Suppressor macrophage treated with lipopolysaccharide for 4 hours (primary cell): ENCODE data around the gene KAZN.

Experiments used
- DNase-seq: peaks from one replicate; pipeline ENCODE4 v3.0.0-alpha.2; 2020

The KAZN gene

DNA sequence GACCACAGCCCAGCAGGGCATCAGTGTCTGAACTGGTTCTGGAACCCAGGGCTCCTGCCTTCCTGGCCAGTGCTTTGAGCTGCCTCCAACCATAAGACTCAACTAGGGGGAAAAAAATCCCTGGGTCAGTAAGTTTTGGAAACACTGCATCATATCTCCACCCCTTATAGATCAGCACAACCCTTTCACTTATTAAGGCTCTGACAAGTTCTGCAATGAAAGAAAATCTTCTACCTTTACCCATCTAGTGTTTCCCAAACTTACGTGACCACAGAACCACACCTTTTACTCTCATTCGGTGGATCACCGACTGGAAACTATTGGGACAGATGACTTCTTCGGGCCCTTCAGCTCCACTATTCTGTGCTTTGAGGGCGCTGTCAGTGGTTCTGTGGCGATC is 476.7 kb downstream of the KAZN start:
- no peak for DNase-seq

DNA sequence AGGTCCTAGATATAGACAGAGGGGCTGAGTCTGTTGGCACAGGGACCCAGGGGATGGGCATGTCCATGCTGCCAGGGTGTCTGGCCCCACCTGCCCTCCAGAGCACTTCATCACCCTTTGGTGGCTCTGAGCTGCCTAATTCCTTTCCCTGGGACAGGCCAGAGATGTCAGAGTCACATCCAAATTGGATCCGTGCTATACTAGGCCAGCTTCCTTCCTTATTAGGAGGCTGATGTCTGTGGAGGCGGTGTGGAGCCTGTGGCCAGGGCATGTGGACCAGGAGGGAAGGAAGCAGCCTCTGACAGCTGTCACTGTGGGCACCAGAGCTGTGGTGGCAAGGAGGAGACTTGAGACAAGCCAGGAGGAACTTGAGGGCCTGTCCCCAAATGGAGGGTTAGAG is 477.3 kb downstream of the KAZN start:
- DNase-seq = peak; percentile 35

GRCh38 chr1:15076807-15077206 is 478.3 kb downstream of the KAZN start:
- no peak for DNase-seq

- no peak for DNase-seq
Observed at GRCh38 chr1:15077384-15077783, 478.9 kb downstream of the KAZN start.

- DNase-seq = no peak
Observed at GRCh38 chr1:15080328-15081007, 482.0 kb downstream of the KAZN start.

GRCh38 chr1:15081102-15081501 is 482.6 kb downstream of the KAZN start:
- DNase-seq = no peak

DNA sequence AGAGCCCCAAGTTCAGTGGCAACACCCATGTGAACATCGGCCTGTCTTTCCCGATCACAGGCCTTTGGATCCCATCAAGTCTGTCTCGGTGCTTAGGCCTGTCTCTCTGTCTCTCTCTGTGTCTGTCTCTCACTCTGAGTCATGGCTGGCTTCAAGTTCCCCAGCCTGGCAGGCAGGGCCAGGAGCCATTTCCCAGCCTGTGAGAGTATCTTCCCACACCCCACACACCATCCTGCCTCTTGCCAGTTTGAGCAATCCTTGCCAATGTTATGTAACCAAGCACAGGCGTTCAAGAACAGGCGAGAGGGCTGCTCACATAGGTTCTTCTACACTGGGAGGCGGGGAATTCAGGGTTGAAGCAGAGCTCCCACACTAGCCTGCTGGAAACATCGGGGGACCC is 485.1 kb downstream of the KAZN start:
- peak; percentile 89 for DNase-seq

DNA sequence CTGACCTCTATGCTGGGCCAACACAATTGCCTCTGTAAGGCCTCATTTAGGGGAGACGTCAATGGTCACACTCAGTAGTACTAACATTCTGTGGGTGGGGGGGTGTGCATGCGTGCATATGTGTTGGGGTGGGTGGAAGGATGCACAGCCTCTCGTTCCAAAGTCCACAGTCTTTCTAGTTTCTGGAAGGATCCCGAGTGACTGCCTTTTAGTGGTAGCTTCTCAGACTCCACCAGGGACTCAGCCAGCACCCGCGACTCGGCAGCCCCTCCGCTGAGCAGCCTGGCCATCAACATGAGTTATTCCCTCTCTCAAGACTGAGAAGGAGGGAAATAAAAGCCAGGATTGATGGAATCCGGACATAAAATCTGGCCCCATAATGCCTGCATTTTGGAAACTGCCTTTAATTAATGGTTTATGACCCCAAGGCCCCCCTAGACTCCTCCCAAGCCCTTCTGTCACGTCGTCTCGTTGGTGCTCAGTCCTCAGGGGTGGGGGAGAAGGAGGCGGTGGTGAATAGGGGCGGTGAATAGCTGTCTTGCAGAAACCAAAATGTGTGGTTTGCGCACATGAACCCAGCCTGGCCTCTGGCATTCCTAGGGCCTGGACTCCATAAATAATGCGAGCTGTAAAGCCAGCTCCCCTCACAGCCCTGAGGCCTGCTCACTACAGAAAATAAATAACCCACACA is 489.9 kb downstream of the KAZN start:
- DNase-seq = no peak

GRCh38 chr1:15089258-15089992 is 490.9 kb downstream of the KAZN start:
- DNase-seq = peak; percentile 39

- no peak for DNase-seq
Observed at GRCh38 chr1:15090373-15090772, 491.9 kb downstream of the KAZN start.

- DNase-seq = no peak
Observed at GRCh38 chr1:15094056-15094455, 495.6 kb downstream of the KAZN start.

DNA sequence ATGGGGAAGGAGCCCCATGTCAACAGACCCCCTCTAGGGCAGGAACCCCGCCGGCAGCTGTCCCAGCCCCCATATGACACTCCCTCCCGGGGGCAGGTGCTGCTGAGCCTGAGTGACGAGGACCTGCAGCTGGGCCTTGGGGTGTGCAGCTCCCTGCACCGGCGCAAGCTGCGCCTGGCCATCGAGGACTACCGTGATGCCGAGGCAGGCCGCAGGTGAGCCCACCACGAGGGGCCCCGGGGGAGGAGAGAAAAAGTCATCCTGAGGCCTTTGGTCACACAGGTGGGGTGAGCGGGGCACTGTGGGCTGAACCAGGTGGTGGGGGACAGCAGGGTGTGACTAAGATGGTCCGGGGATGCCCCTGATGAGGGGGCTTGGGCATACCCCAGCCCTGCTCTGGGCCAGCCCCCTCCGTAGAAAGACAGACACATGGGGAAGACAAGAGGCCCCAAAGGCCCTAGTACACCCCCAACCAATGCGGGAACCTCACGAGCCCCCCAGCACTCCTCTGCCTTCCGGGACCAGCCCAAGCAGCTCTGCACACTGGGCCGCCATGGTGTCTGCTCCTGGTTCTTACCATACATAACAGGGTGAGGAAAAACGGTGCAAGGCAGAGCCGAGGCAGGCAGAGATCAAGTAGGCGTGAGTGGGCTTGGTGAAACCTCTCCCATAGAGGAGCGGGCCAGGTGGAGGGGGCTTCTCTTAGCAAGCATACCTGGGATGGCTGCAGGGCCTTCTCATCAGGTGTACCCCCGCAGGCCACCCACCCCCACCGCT is 496.4 kb downstream of the KAZN start:
- DNase-seq = no peak

DNA sequence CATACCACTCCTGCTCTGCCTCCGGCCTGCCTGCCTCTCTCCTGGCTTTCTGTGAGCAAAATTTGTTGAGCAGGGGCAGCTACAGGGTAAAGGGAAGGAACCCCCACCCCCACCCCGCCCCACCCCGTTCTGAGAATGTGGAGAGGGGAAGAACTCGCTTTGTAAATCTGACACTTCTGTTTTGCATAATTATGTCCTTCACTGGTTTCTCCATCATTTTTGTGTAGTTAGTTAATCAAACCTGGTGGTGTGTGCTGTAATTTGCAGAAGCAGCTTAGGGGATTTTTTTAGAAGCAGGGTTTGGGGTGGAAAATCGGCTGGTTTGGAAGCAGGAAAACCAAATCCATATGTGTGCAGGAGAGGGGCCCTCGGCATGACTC is 497.0 kb downstream of the KAZN start:
- no peak for DNase-seq

DNA sequence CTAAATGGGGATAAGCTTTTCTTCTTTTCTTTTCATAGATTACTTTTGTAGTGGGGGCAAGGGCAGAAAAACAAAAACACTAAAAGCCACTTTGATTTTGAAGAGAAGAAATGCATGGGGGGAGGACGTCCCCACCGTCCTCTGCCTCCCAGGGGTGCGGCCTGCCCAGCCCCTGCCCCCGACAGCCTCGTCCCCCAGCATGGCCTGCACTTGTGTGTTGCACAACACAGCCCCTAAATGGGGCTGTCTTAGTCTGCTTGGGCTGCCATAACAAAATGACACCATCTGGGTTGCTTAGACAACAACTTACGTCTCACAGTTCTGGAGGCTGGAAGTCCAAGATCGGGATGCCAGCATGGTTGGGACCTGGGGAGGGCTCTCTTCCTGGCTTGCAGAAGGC is 497.8 kb downstream of the KAZN start:
- DNase-seq = no peak

DNA sequence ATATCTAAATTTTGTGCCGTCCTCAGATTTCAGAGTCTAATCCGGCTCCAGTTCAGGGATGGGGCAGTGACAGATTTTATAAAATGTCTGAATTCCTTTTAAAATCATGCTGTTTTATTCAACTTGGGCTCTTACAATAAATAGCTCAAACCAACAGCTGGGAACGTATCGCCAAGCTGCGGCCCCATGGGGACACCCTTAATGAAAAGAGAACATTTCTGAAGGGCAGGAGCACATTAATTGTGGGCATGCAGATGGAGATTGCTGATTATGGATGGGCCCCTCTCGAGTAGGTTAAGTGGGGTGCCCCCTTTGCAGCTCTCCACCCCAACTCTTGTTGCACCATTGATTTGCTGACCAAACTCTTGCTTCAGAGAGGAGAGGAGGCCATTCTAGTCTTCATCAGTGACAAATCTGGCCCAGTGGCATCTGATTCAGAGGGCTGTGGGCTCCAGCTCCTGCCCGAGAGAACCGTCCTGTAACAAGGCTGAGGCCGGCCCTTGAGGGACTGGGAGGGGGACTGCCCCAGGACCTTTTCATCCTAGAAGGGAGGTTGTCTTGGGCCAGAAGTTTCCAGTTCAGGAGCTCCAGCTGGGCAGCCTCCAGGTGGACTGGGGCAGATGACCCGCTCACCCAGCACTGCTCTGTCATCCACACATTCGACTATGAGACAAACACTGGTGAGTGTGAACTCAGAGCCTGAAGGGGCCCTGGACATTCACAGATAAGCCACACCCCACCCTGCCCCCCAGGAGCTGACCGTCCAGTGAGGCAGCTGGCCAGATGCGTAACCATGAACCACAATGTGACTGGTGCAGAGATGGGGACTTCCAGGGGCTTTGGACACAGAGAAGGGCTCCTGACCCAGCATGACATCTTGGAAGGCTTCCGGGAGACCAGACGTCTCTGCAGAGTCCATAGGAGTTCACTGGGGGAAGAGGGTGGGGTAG is 500.0 kb downstream of the KAZN start:
- no peak for DNase-seq

GRCh38 chr1:15099441-15100120 is 501.1 kb downstream of the KAZN start:
- no peak for DNase-seq

DNA sequence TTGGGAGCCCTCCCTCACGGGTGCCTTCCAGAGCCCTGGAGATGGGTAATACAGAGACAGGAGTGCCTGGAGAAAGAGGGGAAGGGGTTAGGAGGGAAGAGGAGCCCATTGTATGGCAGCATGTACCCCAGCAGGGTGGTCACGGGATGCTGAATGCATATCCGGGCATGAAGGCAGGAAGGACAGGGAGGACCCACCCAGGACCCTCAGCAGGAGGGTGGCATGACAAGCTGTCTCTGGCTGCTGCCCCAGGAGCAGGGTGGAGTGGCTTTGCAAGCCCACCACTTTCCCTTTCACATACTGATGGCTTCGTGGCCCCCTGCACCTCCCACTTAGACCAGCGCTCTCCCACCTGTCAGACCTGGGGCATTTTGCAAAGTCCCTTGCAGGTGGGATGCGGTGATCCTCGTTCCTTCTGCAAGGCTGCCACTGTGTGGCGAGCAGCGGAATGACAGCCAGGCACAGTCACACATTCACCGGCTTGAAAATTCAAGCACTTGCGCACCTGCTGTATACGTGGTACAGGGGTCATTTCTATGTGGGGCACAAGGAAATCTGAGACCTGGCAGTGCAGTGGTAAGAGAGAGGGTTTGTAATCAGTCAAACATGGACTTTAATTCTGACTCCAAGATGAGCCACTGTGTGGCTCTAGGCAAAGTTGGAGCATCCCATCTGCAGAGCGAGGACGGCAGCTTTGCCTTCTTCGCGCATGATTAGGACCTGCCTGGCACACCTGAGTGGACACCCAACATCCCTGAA is 501.8 kb downstream of the KAZN start:
- peak; percentile 53 for DNase-seq

DNA sequence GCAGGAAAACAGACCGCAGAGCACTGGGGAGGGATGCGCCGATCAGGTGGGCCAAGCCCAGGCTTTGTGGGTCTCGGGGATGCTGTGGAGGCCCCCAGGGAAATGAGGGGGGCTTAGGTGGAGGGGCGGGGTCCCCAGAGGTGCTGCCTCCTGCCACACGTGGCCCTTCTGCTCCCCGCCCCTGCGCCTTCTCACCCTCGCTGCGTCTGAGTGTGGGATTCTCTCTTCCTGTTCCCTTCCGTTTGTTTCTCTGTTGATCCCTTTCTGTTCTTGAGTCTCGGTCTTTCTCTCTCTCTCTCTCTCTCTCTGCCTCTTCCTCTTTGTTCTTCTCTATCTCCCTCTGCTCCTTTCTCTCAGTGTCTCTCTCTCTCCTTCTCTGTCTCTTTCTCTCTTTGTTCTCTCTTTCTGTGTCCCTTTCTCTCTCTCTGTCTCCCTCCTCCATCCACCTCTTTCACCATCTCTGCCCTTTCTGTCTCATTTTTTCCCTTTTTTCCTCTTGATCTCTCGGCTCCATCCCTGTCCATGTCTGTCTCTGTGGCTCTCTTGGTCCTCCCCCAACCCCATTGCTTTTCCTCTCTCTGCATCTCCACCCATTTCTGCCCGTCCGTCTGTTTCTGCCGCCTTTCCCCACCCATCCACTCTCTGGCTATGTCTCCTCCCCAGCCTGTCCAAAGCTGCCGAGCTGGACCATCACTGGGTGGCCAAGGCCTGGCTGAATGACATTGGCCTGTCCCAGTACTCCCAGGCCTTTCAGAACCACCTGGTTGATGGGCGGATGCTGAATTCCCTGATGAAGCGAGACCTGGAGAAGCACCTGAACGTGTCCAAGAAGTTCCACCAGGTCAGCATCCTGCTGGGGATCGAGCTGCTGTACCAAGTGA is 502.6 kb downstream of the KAZN start:
- no peak for DNase-seq

DNA sequence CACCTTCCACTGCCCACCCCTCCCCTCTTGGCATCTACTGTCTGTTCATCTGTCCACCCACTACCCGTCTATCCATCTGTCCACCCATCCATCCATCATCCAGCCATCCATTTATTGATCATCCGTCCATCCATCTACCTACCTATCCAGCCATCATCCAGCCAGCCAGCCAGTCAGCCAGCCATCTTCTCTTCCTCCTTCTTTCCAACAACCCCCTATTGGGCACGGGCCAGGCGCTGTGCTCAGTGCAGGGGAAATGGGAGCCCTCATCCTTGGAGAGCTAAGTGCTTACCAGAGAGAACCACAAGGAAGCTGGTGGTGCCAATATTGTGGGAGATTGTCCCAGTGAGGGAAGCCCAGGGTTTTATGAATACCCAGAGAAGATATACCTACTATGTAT is 503.3 kb downstream of the KAZN start:
- no peak for DNase-seq

- no peak for DNase-seq
Observed at GRCh38 chr1:15102646-15103045, 504.2 kb downstream of the KAZN start.
